ENCODE data around the gene SASH1.

GRCh38 chr6:148453906-148454305 is 111.3 kb downstream of the SASH1 start:
- TF ChIP-seq, protein P1, sequence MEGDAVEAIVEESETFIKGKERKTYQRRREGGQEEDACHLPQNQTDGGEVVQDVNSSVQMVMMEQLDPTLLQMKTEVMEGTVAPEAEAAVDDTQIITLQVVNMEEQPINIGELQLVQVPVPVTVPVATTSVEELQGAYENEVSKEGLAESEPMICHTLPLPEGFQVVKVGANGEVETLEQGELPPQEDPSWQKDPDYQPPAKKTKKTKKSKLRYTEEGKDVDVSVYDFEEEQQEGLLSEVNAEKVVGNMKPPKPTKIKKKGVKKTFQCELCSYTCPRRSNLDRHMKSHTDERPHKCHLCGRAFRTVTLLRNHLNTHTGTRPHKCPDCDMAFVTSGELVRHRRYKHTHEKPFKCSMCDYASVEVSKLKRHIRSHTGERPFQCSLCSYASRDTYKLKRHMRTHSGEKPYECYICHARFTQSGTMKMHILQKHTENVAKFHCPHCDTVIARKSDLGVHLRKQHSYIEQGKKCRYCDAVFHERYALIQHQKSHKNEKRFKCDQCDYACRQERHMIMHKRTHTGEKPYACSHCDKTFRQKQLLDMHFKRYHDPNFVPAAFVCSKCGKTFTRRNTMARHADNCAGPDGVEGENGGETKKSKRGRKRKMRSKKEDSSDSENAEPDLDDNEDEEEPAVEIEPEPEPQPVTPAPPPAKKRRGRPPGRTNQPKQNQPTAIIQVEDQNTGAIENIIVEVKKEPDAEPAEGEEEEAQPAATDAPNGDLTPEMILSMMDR (IDR thresholded peaks at IDR 0.05) = no peak
- TF ChIP-seq POLR2A (IDR thresholded peaks at IDR 0.05) = no peak

Measured in ovary (tissue), 3 donors.